Neural progenitor cell (in vitro differentiated cells): ENCODE results near the gene ADSS1.

Source experiments
- EZH2 ChIP-seq: fragments of 200-600 bp; sonication (generic); IDR thresholded peaks from 2 replicates; pipeline ENCODE4 v1.6.1; 2017; ENCODE audit warnings: antibody characterized with exemption, mild to moderate bottlenecking, moderate library complexity
- EZH2phosphoT487 ChIP-seq: fragments of 200-600 bp; sonication (generic); IDR thresholded peaks from 2 replicates; pipeline ENCODE4 v1.6.1; 2017; ENCODE audit warnings: antibody characterized with exemption
- TF ChIP-seq, protein P1 (sequence below): fragments of 200-600 bp; sonication (generic); IDR thresholded peaks from 2 replicates; pipeline ENCODE4 v1.5.1; 2017; ENCODE audit warnings: antibody characterized with exemption, mild to moderate bottlenecking

DNA sequence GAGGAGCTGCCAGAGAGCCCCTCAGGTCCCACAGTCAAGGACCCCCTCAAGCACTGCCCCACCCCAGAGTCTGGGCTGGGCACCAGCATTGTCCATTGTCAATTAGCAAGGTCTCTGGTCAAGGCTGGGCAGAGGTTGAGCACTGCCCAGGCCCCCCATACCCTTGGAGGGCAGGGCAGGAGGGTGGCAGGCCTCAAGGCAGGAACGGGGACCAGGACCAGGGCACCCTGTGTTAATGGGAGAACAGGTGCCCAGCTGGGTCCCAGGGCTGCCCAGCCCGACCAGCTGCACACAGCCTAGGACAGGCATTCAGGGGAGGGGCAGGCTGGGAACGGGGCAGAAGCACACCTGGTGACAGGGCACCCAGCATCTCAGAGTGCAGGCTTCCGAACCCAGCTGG lies 47.3 kb downstream of the ADSS1 start:
- TF ChIP-seq, protein P1, sequence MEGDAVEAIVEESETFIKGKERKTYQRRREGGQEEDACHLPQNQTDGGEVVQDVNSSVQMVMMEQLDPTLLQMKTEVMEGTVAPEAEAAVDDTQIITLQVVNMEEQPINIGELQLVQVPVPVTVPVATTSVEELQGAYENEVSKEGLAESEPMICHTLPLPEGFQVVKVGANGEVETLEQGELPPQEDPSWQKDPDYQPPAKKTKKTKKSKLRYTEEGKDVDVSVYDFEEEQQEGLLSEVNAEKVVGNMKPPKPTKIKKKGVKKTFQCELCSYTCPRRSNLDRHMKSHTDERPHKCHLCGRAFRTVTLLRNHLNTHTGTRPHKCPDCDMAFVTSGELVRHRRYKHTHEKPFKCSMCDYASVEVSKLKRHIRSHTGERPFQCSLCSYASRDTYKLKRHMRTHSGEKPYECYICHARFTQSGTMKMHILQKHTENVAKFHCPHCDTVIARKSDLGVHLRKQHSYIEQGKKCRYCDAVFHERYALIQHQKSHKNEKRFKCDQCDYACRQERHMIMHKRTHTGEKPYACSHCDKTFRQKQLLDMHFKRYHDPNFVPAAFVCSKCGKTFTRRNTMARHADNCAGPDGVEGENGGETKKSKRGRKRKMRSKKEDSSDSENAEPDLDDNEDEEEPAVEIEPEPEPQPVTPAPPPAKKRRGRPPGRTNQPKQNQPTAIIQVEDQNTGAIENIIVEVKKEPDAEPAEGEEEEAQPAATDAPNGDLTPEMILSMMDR = no peak
- TF ChIP-seq EZH2 (no peak), EZH2phosphoT487 (no peak)
